ENCODE measurements around the gene ATPAF2.

The ATPAF2 gene

GRCh38 chr17:18038861-18039534 is at the start of gene ATPAF2, which contains the start of gene GID4:
Gene ATPAF2, minus strand, starts transcription at chr17:18039168. Its CDS starts 155 bp downstream, at chr17:18039013.
Gene GID4, plus strand, starts transcription at chr17:18039408. Its CDS starts 57 bp downstream, at chr17:18039465.
- peak; percentile 98 for DNase-seq (ENCODE audit: low read depth)

GRCh38 chr17:18087610-18088491 is 48.9 kb upstream of the ATPAF2 start, which contains the start of gene DRG2:
Gene DRG2, plus strand, starts transcription at chr17:18087948. Its CDS starts 76 bp downstream, at chr17:18088024.
- peak; percentile 82 for DNase-seq (ENCODE audit: low read depth)

- no peak for DNase-seq (ENCODE audit: low read depth)
Observed at GRCh38 chr17:18084256-18084655, 45.3 kb upstream of the ATPAF2 start.

- DNase-seq (ENCODE audit: low read depth): no peak
Observed at GRCh38 chr17:18079543-18079942, 40.6 kb upstream of the ATPAF2 start.

GRCh38 chr17:18076936-18077335 is 38.0 kb upstream of the ATPAF2 start:
- no peak for DNase-seq (ENCODE audit: low read depth)

GRCh38 chr17:18074566-18075272 is 35.8 kb upstream of the ATPAF2 start:
- DNase-seq (ENCODE audit: low read depth): no peak

- DNase-seq (ENCODE audit: low read depth): no peak
Observed at GRCh38 chr17:18071751-18072150, 32.8 kb upstream of the ATPAF2 start.

GRCh38 chr17:18070861-18071340 is 31.9 kb upstream of the ATPAF2 start:
- peak; percentile 45 for DNase-seq (ENCODE audit: low read depth)

- no peak for DNase-seq (ENCODE audit: low read depth)
Observed at GRCh38 chr17:18069101-18069500, 30.1 kb upstream of the ATPAF2 start.

GRCh38 chr17:18066866-18067265 is 27.9 kb upstream of the ATPAF2 start:
- no peak for DNase-seq (ENCODE audit: low read depth)

GRCh38 chr17:18065546-18065945 is 26.6 kb upstream of the ATPAF2 start:
- DNase-seq (ENCODE audit: low read depth): no peak

- DNase-seq (ENCODE audit: low read depth): no peak
Observed at GRCh38 chr17:18064053-18064452, 25.1 kb upstream of the ATPAF2 start.

- DNase-seq (ENCODE audit: low read depth): no peak
Observed at GRCh38 chr17:18059283-18059682, 20.3 kb upstream of the ATPAF2 start.

- DNase-seq (ENCODE audit: low read depth): no peak
Observed at GRCh38 chr17:18056214-18056613, 17.2 kb upstream of the ATPAF2 start.

GRCh38 chr17:18055597-18055996 is 16.6 kb upstream of the ATPAF2 start:
- DNase-seq (ENCODE audit: low read depth): no peak

- DNase-seq (ENCODE audit: low read depth): no peak
Observed at GRCh38 chr17:18045691-18046350, 6.9 kb upstream of the ATPAF2 start.

GRCh38 chr17:18044609-18045008 is 5.6 kb upstream of the ATPAF2 start:
- no peak for DNase-seq (ENCODE audit: low read depth)

- DNase-seq (ENCODE audit: low read depth): no peak
Observed at GRCh38 chr17:18043491-18043890, 4.5 kb upstream of the ATPAF2 start.

GRCh38 chr17:18042983-18043382 is 4.0 kb upstream of the ATPAF2 start:
- DNase-seq (ENCODE audit: low read depth): no peak

- peak; percentile 71 for DNase-seq (ENCODE audit: low read depth)
Observed at GRCh38 chr17:18041776-18042175, 2.8 kb upstream of the ATPAF2 start.

GRCh38 chr17:18040261-18040858 is 1.4 kb upstream of the ATPAF2 start:
- DNase-seq (ENCODE audit: low read depth): no peak

Data from stromal cell of bone marrow (primary cell).